Activated T-cell treated with anti-CD3 and anti-CD28 coated beads, Interleukin-2, amount 50 U/mL, for 48 hours (primary cell): ENCODE results near the gene BCORL1.
A peak's percentile ranks its signal among the peaks of the same experiment; 100 is the strongest.

Experiments
- DNase-seq, 2 experiments: peaks; one replicate each; pipeline ENCODE4 v3.0.0-alpha.2; 2020

The BCORL1 gene, protein sequence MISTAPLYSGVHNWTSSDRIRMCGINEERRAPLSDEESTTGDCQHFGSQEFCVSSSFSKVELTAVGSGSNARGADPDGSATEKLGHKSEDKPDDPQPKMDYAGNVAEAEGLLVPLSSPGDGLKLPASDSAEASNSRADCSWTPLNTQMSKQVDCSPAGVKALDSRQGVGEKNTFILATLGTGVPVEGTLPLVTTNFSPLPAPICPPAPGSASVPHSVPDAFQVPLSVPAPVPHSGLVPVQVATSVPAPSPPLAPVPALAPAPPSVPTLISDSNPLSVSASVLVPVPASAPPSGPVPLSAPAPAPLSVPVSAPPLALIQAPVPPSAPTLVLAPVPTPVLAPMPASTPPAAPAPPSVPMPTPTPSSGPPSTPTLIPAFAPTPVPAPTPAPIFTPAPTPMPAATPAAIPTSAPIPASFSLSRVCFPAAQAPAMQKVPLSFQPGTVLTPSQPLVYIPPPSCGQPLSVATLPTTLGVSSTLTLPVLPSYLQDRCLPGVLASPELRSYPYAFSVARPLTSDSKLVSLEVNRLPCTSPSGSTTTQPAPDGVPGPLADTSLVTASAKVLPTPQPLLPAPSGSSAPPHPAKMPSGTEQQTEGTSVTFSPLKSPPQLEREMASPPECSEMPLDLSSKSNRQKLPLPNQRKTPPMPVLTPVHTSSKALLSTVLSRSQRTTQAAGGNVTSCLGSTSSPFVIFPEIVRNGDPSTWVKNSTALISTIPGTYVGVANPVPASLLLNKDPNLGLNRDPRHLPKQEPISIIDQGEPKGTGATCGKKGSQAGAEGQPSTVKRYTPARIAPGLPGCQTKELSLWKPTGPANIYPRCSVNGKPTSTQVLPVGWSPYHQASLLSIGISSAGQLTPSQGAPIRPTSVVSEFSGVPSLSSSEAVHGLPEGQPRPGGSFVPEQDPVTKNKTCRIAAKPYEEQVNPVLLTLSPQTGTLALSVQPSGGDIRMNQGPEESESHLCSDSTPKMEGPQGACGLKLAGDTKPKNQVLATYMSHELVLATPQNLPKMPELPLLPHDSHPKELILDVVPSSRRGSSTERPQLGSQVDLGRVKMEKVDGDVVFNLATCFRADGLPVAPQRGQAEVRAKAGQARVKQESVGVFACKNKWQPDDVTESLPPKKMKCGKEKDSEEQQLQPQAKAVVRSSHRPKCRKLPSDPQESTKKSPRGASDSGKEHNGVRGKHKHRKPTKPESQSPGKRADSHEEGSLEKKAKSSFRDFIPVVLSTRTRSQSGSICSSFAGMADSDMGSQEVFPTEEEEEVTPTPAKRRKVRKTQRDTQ (N-terminal part only)

GRCh38 chrX:129982300-129983251 is at the start of gene BCORL1:
BCORL1 (plus strand) TSS chrX:129982635; CDS start chrX:130005232, 22,597 bp downstream.
- DNase-seq = peak; percentile 84 to 89

DNA sequence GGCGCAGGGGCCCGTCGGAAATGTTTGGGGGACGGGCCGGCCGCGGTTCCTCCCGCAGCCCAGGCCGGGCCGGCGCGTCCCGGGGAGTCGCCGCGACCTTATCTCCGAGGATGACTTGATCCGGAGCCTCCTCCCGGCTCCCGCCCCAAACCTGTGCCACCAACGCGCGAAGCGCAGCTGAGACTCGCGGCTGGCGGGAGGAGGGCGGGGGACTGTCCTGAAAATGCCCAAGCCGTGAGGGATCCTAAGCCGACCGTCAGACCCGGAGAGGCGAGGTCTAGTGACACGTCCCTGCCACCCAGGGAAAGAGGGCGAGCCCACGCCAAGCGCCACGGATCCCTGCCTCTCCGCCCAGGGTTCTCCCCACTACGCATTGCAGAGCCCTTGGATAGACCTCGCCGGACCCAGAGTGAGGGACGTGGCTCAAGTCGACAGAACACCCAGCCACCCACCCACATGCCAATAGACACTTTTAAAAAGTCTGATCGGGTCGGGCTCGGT is 49.6 kb upstream of the BCORL1 start:
- DNase-seq = peak in 1 of 2 experiments; percentile 36

GRCh38 chrX:129933700-129934099 is 48.7 kb upstream of the BCORL1 start:
- no peak for DNase-seq

GRCh38 chrX:129934461-129934860 is 48.0 kb upstream of the BCORL1 start:
- DNase-seq = no peak

- no peak for DNase-seq
These were observed 47.5 kb upstream of the BCORL1 start for GRCh38 chrX:129934952-129935351.

DNA sequence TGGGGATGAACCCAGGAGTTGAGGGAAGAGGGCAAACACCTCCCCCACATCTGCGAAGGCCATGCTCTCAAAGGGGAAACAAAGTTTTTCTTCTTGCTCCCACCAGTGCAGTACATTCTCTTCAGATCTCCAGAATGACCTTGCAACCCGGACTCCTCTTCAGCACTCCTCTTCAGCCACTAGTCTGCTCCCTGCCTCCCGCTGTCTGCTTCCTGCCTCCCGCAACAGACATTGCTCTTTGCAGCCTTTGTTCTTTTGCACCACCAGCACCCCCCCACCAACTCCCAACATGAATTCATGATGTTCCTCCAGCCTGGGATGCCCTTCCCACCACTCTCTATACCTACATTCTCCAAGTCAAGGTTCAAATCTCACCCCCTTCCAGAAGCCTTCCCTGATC is 44.4 kb upstream of the BCORL1 start:
- no peak for DNase-seq

- DNase-seq = no peak
These were observed 42.4 kb upstream of the BCORL1 start for GRCh38 chrX:129939986-129940385.

- no peak for DNase-seq
These were observed 41.7 kb upstream of the BCORL1 start for GRCh38 chrX:129940721-129941120.

- DNase-seq = no peak
These were observed 37.3 kb upstream of the BCORL1 start for GRCh38 chrX:129945131-129945530.

DNA sequence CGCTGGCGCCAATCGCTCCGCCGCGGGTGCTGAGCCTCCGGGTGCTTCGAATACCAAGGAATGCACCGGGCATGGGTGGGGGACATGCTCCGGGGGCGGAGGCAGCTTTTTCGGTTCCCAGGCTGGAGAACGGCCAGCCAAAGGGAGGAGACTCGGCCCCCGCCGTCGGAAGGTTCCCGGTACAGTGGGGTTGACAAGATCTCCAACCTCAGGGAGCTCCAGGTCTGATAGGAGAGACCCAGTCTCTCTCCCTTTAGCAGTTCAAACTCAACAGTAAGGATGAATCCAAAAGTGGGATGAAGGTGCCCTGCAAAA is 29.1 kb upstream of the BCORL1 start:
- DNase-seq = no peak

- no peak for DNase-seq
These were observed 28.6 kb upstream of the BCORL1 start for GRCh38 chrX:129953881-129954280.

- DNase-seq = no peak
These were observed 27.6 kb upstream of the BCORL1 start for GRCh38 chrX:129954804-129955203.

DNA sequence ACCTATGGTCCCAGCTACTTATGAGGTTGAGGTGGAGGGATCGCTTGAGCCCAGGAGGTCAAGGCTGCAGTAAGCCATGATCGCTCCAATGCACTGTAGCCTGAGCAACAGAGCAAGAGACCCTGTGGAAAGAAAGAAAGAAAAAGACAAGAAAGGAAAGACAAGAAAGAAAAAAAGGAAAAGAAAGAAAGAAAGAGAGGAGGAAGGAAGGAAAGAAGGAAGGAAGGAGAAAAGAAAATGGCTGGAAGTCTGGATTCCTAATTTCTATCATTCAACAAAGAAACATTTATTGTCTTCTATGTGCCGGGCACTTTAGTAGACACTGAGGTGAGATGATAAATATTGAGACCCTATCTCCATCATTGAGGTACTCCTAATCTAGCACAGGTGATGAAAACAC is 26.8 kb upstream of the BCORL1 start:
- no peak for DNase-seq

DNA sequence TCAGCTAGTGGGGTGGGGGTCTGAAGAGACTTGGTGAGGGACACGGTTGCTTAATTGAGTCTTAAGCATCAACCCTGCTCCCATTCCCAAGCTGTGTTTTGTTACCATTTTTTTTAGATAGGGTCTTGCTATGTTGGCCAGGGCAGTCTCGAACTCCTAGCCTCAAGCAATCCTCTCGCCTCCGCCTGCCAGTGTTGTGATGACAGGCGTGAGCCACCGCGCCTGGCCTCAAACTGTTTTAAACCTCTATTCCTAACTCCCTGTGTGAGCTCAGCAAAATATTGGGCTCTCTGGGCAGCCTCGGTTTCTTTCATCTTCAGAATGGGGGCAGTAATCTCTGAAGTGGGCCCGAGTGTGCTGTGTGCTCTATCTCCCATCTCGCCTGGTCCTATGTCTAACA is 26.3 kb upstream of the BCORL1 start:
- no peak for DNase-seq

DNA sequence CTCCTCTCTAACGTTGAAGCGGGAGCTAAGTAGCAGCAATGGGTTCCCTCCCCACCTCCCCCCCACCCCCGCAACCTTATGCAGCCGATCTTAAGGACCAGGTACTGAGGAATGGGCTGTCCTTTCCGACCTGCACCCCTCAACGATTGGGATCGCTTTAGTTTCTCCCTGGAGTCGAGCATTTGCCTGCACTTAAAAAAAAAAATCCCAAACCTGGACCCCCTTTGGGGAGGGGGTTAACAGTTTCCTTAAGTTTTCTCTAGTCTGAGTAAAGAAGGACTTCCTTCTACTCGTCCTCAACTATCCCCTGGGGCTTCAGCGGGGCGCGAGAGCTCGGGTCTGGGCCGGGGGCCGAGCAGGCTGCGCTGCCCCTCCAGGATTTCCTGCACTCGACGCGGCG is 25.7 kb upstream of the BCORL1 start:
- DNase-seq = no peak

GRCh38 chrX:129957241-129958082 is 25.0 kb upstream of the BCORL1 start:
- peak; percentile 62 to 69 for DNase-seq

DNA sequence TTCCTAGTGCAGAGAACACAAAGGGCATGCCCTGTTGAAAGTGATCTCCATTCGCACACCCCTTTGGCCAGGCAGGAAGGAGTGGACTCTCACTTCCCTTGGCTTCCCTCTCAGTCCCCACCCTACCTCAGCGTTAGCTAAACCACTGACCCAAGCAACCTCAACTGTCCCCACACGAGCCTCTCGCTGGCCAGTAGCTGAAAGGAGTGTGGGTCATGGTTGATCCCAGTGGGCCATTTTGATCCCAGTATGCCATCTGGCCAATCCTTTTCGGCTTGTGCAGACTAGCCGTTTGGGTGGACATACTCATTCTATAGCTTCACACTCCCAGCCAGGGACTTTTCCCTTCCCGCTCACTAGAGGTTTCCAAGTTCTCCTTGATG is 24.4 kb upstream of the BCORL1 start:
- DNase-seq = no peak

DNA sequence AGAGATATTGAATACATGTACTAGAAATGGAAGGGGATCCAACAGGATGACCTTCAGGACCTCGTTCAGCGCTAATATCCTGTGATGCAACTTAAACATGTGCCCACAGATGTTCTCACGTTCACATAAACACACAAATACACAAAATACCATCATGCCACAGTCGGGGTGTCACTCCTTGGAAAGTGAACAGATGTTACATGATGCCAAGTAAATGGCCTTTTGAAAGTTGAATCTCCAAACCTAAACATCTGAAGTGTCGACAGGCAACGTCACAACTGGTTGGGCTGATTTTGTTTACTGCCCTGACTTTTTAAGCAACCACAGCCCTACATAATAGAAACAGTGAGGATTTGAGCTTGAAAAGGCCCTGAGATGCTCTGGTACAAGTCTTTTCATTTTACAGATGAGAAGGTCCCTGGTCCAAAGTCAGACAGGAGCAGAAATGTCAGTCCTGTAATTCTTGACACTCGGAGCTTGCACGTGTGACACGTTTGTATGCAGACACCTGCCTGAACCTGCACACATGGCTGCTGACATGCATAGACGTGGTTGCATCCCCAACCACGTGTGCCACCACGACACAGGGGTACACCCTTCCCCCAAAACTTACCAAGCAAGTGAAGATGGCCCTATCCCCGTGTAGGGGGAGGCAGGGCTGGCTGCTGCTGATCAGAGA is 23.5 kb upstream of the BCORL1 start:
- DNase-seq = no peak

DNA sequence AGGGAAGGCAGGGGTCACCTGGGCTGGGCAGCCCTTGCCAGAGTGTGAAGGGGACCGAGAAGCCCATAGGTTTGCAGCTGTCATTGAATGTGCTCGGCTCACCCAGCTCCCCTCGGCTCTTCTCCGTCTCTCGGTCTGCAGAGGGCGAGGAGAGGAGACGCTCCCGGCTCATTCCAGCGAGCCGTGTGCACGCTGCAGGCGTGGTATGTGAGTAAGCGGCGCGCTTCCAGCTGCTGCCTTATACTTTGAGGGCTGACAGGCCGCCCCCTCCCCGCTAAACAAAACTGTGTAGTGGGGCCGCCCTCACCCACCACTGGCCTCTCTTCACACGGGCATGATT is 23.0 kb upstream of the BCORL1 start:
- DNase-seq = no peak
